Measurements from ENCODE around the gene PRTN3. TPM values are rescaled to one million over a fixed set of nuclear protein-coding genes. Genes with fewer than 3 reads are reported as not detected.
A peak's percentile ranks its signal among the peaks of the same experiment; 100 is the strongest.

The PRTN3 gene
- total RNA-seq, 4 donors from 2014 or later, result not detected

- WGBS, 2 donors, result 79 to 82% methylated on average over 35 to 37 of the region's 38 CpGs
- no peak for TF ChIP-seq POLR2A (IDR thresholded peaks at IDR 0.05)
- TF ChIP-seq EP300 (IDR thresholded peaks at IDR 0.05), result no peak
- TF ChIP-seq CTCF (IDR thresholded peaks at IDR 0.05), result no peak
- H3K4me1 ChIP-seq, result peaks cover 0 to 48% (median 18%) of the 10 kb centered on the region in 4 donors
Measured at GRCh38 chr19:866769-867300, 26.0 kb downstream of the PRTN3 start.

GRCh38 chr19:867301-867793 is 26.5 kb downstream of the PRTN3 start:
- Histone ChIP-seq H3K36me3 (peaks cover 0 to 59% (median 0%) of the 10 kb centered on the region in 3 donors), H3K27ac (peak overlapping the region in 1 of 4 donors; percentile 90), H3K4me1 (peaks cover 0 to 48% (median 21%) of the 10 kb centered on the region in 4 donors), H3K27me3 (peaks cover 0 to 5% of the 10 kb centered on the region in 2 donors), H3K9me3 (no peaks in the 10 kb centered on the region), H3K4me3 (no peak overlapping the region)
- no peak for DNase-seq (ENCODE audit: low spot score in 2 of 2)
- WGBS, 2 donors, result 62 to 64% methylated on average over 10 to 15 of the region's 16 CpGs
- TF ChIP-seq CTCF (IDR thresholded peaks at IDR 0.05) (no peak), EP300 (IDR thresholded peaks at IDR 0.05) (no peak), POLR2A (IDR thresholded peaks at IDR 0.05) (no peak)

More at GRCh38 chr19:866769-867300, 26.0 kb downstream of the PRTN3 start:
- peaks cover 0 to 54% (median 0%) of the 10 kb centered on the region in 3 donors for H3K36me3 ChIP-seq
- no peak overlapping the region for H3K4me3 ChIP-seq
- no peak for DNase-seq (ENCODE audit: low spot score in 2 of 2)
- H3K27ac ChIP-seq, result peak overlapping the region in 1 of 4 donors; percentile 90
- no peaks in the 10 kb centered on the region for H3K9me3 ChIP-seq
- H3K27me3 ChIP-seq, result peaks cover 0 to 11% of the 10 kb centered on the region in 2 donors

- H3K4me1 ChIP-seq, result peaks cover 0 to 46% (median 16%) of the 10 kb centered on the region in 4 donors
- no peak for TF ChIP-seq EP300 (IDR thresholded peaks at IDR 0.05)
- no peak for TF ChIP-seq POLR2A (IDR thresholded peaks at IDR 0.05)
- TF ChIP-seq CTCF (IDR thresholded peaks at IDR 0.05), result no peak
- peaks cover 0 to 63% (median 0%) of the 10 kb centered on the region in 3 donors for H3K36me3 ChIP-seq
- DNase-seq (ENCODE audit: low spot score in 2 of 2), result no peak
- H3K9me3 ChIP-seq, result no peaks in the 10 kb centered on the region
- WGBS, 2 donors, result 91% methylated on average over 29 to 35 of the region's 39 CpGs
- H3K27me3 ChIP-seq, result no peaks in the 10 kb centered on the region
- H3K4me3 ChIP-seq, result no peak overlapping the region
- peak overlapping the region in 2 of 4 donors; percentile 90 for H3K27ac ChIP-seq
Measured at GRCh38 chr19:867855-868457, 27.2 kb downstream of the PRTN3 start.

GRCh38 chr19:868458-869244 is 27.9 kb downstream of the PRTN3 start:
- WGBS, 2 donors, result 88 to 92% methylated on average over 29 to 34 of the region's 34 CpGs
- no peak for DNase-seq (ENCODE audit: low spot score in 2 of 2)
- TF ChIP-seq EP300 (IDR thresholded peaks at IDR 0.05) (no peak), POLR2A (IDR thresholded peaks at IDR 0.05) (no peak), CTCF (IDR thresholded peaks at IDR 0.05) (no peak)
- H3K4me3 ChIP-seq, result no peak overlapping the region
- H3K36me3 ChIP-seq, result peaks cover 0 to 67% (median 0%) of the 10 kb centered on the region in 3 donors
- peak overlapping the region; percentile 80 to 90 (median 86) for H3K27ac ChIP-seq
- no peaks in the 10 kb centered on the region for H3K9me3 ChIP-seq
- H3K4me1 ChIP-seq, result peaks cover 0 to 47% (median 13%) of the 10 kb centered on the region in 4 donors
- H3K27me3 ChIP-seq, result no peaks in the 10 kb centered on the region

All from tibial nerve (tissue), 4 donors.